A549 (cell line): ENCODE results near the gene SHOC2.

Experiments
- CHD2 ChIP-seq: fragments of 150-350 bp; IDR thresholded peaks from 2 replicates; pipeline ENCODE4 v1.6.1; 2014; ENCODE audit warnings: low read length; ENCODE audit not compliant: partially characterized antibody
- FOSL2 ChIP-seq, 2 experiments: fragments of 450-650 bp in 1 of 2; fragments of >200 bp in 1 of 2; sonication (Bioruptor Twin) in 1 of 2; formaldehyde crosslinking; IDR thresholded peaks; 2 replicates each; pipeline versions ENCODE4 v1.5.0 to v1.6.1; 2016 to 2020; ENCODE audit warnings: mild to moderate bottlenecking in 1 of 2, moderate library complexity in 1 of 2
- HDAC2 ChIP-seq: fragments of 200-600 bp; sonication (generic); IDR thresholded peaks from 2 replicates; pipeline ENCODE4 v1.6.1; 2016
- JUN ChIP-seq, 2 experiments: fragments of >200 bp; sonication (Bioruptor Twin); formaldehyde crosslinking; IDR thresholded peaks; 2 replicates in 1 of 2; 3 replicates in 1 of 2; pipeline ENCODE4 v1.6.1; 2016 to 2017
- MAZ ChIP-seq: fragments of 150-350 bp; IDR thresholded peaks from 2 replicates; pipeline ENCODE4 v1.6.1; 2014; ENCODE audit warnings: antibody characterized with exemption, low read depth, low read length, borderline replicate concordance
- POLR2A ChIP-seq: IDR thresholded peaks from 2 replicates; pipeline ENCODE4 v1.6.1; 2012; ENCODE audit warnings: mild to moderate bottlenecking, low read length
- POLR2AphosphoS2 ChIP-seq: conservative IDR thresholded peaks from 2 replicates; pipeline ENCODE4 v1.6.1; 2012; ENCODE audit warnings: low read length, improper control_type of control experiment, inconsistent platforms
- RAD21 ChIP-seq, 2 experiments: fragments of >200 bp in 1 of 2; sonication (Bioruptor Twin) in 1 of 2; formaldehyde crosslinking in 1 of 2; IDR thresholded peaks in 1 of 2; conservative IDR thresholded peaks in 1 of 2; 2 replicates in 1 of 2; 3 replicates in 1 of 2; pipeline ENCODE4 v1.6.1; 2012 to 2018; ENCODE audit warnings: inconsistent platforms in 1 of 2
- SREBF2 ChIP-seq: fragments of 450-650 bp; IDR thresholded peaks from 2 replicates; pipeline ENCODE4 v1.6.1; 2014; ENCODE audit warnings: mild to moderate bottlenecking, moderate library complexity
- ZC3H11A ChIP-seq: fragments of 450-650 bp; IDR thresholded peaks from 2 replicates; pipeline ENCODE4 v1.6.1; 2014; ENCODE audit warnings: antibody characterized with exemption, mild to moderate bottlenecking
- TF ChIP-seq, protein P1 (sequence below): fragments of >200 bp; sonication (Bioruptor Twin); formaldehyde crosslinking; IDR thresholded peaks from 3 replicates; pipeline ENCODE4 v1.5.1; 2016
- TF ChIP-seq, protein P2 (sequence below): IDR thresholded peaks from 2 replicates; pipeline ENCODE4 v1.6.1; 2012
- TF ChIP-seq, protein P3 (sequence below): IDR thresholded peaks from 2 replicates; pipeline ENCODE4 v1.6.1; 2012

DNA sequence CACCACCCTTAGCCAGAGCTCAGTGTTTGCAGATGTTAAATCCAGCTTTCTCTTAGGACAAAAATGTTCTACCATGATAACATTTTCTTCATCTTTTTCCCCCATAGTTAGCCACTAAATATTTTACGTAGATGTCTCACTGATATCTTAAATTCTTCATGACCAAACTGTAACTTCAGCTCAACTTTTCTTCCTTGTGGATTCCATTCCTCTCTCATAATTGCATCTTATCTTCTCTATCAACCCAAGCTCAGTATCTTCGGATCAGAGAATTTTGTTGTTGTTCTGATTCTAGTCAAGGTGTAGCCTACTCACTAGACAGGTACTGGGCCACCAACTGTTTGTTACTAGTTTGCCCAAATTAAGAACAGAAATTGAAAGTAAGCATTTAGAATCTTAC, 60.2 kb downstream of the SHOC2 start:
- TF ChIP-seq RAD21 (conservative IDR thresholded peaks at IDR 0.05 in 1 of 2, IDR thresholded peaks at IDR 0.05 in 1 of 2) (no peak), JUN (IDR thresholded peaks at IDR 0.05) (no peak), FOSL2 (IDR thresholded peaks at IDR 0.05) (no peak), FOSL2 (CRISPR knock-in tag; IDR thresholded peaks at IDR 0.05) (no peak), SREBF2 (no peak), ZC3H11A (no peak), POLR2A (no peak), CHD2 (no peak), HDAC2 (no peak), POLR2AphosphoS2 (no peak), MAZ (no peak)
- TF ChIP-seq, protein P1, sequence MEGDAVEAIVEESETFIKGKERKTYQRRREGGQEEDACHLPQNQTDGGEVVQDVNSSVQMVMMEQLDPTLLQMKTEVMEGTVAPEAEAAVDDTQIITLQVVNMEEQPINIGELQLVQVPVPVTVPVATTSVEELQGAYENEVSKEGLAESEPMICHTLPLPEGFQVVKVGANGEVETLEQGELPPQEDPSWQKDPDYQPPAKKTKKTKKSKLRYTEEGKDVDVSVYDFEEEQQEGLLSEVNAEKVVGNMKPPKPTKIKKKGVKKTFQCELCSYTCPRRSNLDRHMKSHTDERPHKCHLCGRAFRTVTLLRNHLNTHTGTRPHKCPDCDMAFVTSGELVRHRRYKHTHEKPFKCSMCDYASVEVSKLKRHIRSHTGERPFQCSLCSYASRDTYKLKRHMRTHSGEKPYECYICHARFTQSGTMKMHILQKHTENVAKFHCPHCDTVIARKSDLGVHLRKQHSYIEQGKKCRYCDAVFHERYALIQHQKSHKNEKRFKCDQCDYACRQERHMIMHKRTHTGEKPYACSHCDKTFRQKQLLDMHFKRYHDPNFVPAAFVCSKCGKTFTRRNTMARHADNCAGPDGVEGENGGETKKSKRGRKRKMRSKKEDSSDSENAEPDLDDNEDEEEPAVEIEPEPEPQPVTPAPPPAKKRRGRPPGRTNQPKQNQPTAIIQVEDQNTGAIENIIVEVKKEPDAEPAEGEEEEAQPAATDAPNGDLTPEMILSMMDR: no peak
- TF ChIP-seq, protein P2, sequence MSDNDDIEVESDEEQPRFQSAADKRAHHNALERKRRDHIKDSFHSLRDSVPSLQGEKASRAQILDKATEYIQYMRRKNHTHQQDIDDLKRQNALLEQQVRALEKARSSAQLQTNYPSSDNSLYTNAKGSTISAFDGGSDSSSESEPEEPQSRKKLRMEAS: no peak
- TF ChIP-seq, protein P3, sequence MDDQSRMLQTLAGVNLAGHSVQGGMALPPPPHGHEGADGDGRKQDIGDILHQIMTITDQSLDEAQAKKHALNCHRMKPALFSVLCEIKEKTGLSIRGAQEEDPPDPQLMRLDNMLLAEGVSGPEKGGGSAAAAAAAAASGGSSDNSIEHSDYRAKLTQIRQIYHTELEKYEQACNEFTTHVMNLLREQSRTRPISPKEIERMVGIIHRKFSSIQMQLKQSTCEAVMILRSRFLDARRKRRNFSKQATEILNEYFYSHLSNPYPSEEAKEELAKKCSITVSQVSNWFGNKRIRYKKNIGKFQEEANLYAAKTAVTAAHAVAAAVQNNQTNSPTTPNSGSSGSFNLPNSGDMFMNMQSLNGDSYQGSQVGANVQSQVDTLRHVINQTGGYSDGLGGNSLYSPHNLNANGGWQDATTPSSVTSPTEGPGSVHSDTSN: no peak
